Hepatocyte (in vitro differentiated cells): ENCODE results near the gene STK39. TPM values are rescaled to one million over a fixed set of nuclear protein-coding genes. Genes with fewer than 3 reads are reported as not detected.
A peak's percentile ranks its signal among the peaks of the same experiment; 100 is the strongest.

Source experiments
- DNase-seq: peaks from one replicate; pipeline ENCODE4 v3.0.0-alpha.2; 2016; ENCODE audit warnings: low spot score
- H2AFZ ChIP-seq: fragments of 200-600 bp; sonication (generic); 2 replicates; pipeline ENCODE4 v1.6.0; 2016; ENCODE audit warnings: antibody characterized with exemption, mild to moderate bottlenecking
- H3K27ac ChIP-seq: fragments of 200-600 bp; sonication (generic); 2 replicates; pipeline ENCODE4 v1.5.1; 2016; ENCODE audit warnings: mild to moderate bottlenecking
- H3K27me3 ChIP-seq: fragments of 200-600 bp; sonication (generic); 2 replicates; pipeline ENCODE4 v1.6.1; 2016
- H3K36me3 ChIP-seq: fragments of 200-600 bp; sonication (generic); replicated peaks from 2 replicates; pipeline ENCODE4 v1.5.1; 2016; ENCODE audit warnings: low read depth; ENCODE audit not compliant: insufficient read depth
- H3K4me1 ChIP-seq: fragments of 200-600 bp; sonication (generic); 2 replicates; pipeline ENCODE4 v1.5.1; 2016; ENCODE audit warnings: mild to moderate bottlenecking, moderate library complexity; ENCODE audit not compliant: insufficient read depth
- H3K4me2 ChIP-seq: fragments of 200-600 bp; sonication (generic); 2 replicates; pipeline ENCODE4 v1.6.0; 2016
- H3K4me3 ChIP-seq: fragments of 200-600 bp; sonication (generic); 2 replicates; pipeline ENCODE4 v1.5.1; 2016; ENCODE audit warnings: mild to moderate bottlenecking
- H3K79me2 ChIP-seq: fragments of 200-600 bp; sonication (generic); 2 replicates; pipeline ENCODE4 v1.6.0; 2017; ENCODE audit warnings: mild to moderate bottlenecking
- H3K9me2 ChIP-seq: fragments of 200-600 bp; sonication (generic); replicated peaks from 2 replicates; pipeline ENCODE4 v1.6.0; 2017; ENCODE audit warnings: mild to moderate bottlenecking; ENCODE audit not compliant: insufficient read depth
- H3K9me3 ChIP-seq: fragments of 200-600 bp; sonication (generic); 2 replicates; pipeline ENCODE4 v1.5.1; 2016; ENCODE audit warnings: low read depth, mild to moderate bottlenecking
- H4K20me1 ChIP-seq: fragments of 200-600 bp; sonication (generic); 2 replicates; pipeline ENCODE4 v1.6.0; 2016; ENCODE audit warnings: mild to moderate bottlenecking; ENCODE audit not compliant: insufficient read depth, poor library complexity, severe bottlenecking
- CTCF ChIP-seq: fragments of 200-600 bp; sonication (generic); IDR thresholded peaks from 2 replicates; pipeline ENCODE4 v1.5.1; 2016; ENCODE audit warnings: antibody characterized with exemption, mild to moderate bottlenecking; ENCODE audit not compliant: poor library complexity
- EZH2 ChIP-seq: fragments of 200-600 bp; sonication (generic); IDR thresholded peaks from 2 replicates; pipeline ENCODE4 v1.6.1; 2016; ENCODE audit warnings: antibody characterized with exemption, mild to moderate bottlenecking, borderline replicate concordance
- EZH2phosphoT487 ChIP-seq: fragments of 200-600 bp; sonication (generic); IDR thresholded peaks from one replicate; pipeline ENCODE4 v1.6.1; 2018; ENCODE audit warnings: antibody characterized with exemption, mild to moderate bottlenecking, low read depth, moderate library complexity; ENCODE audit not compliant: unreplicated experiment, severe bottlenecking
- WGBS: methylation state at CpG from one replicate; pipeline ENCODE4 v1.1.6; 2016; ENCODE audit warnings: low lambda C conversion rate; ENCODE audit errors: missing lambda C conversion rate; 5-methylcytosine and 5-hydroxymethylcytosine counted together
- polyA plus RNA-seq: library from polyadenylated mRNA; unstranded; fragments of >200 nt; fragmentation: Nextera tagmentation; extraction: Ambion mirVana; gene quantifications from 2 replicates; pipeline ENCODE4 v1.2.1, GENCODE V29; 2016
- total RNA-seq: library from RNA; depleted of rRNA; stranded (reverse); fragments of >200 nt; gene quantifications from 2 replicates; pipeline ENCODE4 v1.2.3, GENCODE V29; 2014

Gene STK39
- total and polyA plus RNA-seq, 2 experiments from 2014 or later, result 26.9 to 39.4 TPM

DNA sequence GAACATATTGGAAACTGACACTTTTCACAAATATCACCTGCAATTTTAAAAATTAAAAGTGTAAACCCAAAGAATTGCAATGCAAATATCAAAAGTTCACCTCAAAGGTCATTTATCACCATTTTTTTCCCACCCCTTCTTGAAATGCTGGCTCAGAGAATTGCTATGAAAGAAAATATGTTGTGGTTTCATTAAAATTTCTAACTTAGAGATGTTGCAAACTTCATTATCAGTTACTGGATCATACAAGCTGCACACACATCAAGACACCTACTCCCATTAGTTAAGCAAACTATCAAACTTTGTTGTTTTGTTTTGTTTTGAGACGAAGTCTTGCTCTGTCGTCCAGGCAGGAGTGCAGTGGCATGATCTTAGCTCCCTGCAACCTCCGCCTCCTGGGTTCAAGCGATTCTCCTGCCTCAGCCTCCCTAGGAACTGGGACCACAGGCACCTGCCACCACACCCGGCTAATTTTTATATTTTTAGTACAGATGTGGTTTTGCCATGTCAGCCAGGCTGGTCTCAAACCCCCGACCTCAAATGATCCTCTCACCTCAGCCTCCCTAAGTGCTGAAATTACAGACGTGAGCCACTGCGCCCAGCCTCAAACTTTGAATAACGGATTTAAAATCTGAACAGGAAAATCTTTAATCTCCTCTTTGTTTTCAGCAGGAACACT lies 37.0 kb downstream of the STK39 start:
- peaks cover 78% of the 10 kb centered on the region for H3K79me2 ChIP-seq
- 94% methylated on average over 9 of the region's 9 CpGs for WGBS
- H3K27me3 ChIP-seq, result no peaks in the 10 kb centered on the region
- H2AFZ ChIP-seq, result no peak overlapping the region
- H3K4me1 ChIP-seq, result peaks cover 15% of the 10 kb centered on the region
- no peak for DNase-seq
- peak overlapping the region; percentile 72 for H3K27ac ChIP-seq
- no peak overlapping the region for H3K4me3 ChIP-seq
- no peak for TF ChIP-seq CTCF
- no peak for TF ChIP-seq EZH2phosphoT487
- TF ChIP-seq EZH2, result no peak
- H4K20me1 ChIP-seq, result no peaks in the 10 kb centered on the region
- H3K4me2 ChIP-seq, result peak overlapping the region; percentile 35
- H3K9me2 ChIP-seq, result no peaks in the 10 kb centered on the region
- H3K9me3 ChIP-seq, result no peaks in the 10 kb centered on the region
- no peaks in the 10 kb centered on the region for H3K36me3 ChIP-seq

- WGBS, result 100% methylated on average over 2 of the region's 2 CpGs
- TF ChIP-seq CTCF, result no peak
- TF ChIP-seq EZH2phosphoT487, result no peak
- TF ChIP-seq EZH2, result no peak
Observed at GRCh38 chr2:168208652-168209051, 38.7 kb downstream of the STK39 start.

GRCh38 chr2:168207851-168208250 lies 39.5 kb downstream of the STK39 start:
- TF ChIP-seq EZH2, result no peak
- TF ChIP-seq EZH2phosphoT487, result no peak
- no peak for TF ChIP-seq CTCF
- Histone ChIP-seq H3K36me3 (no peaks in the 10 kb centered on the region), H4K20me1 (no peaks in the 10 kb centered on the region), H3K4me1 (peaks cover 13% of the 10 kb centered on the region), H3K9me3 (no peaks in the 10 kb centered on the region), H2AFZ (no peak overlapping the region), H3K79me2 (peaks cover 78% of the 10 kb centered on the region), H3K27me3 (no peaks in the 10 kb centered on the region), H3K4me3 (no peak overlapping the region), H3K4me2 (peak overlapping the region; percentile 42), H3K27ac (peak overlapping the region; percentile 70), H3K9me2 (no peaks in the 10 kb centered on the region)
- WGBS, result 84% methylated on average over 3 of the region's 3 CpGs
- DNase-seq, result no peak

More at GRCh38 chr2:168208652-168209051, 38.7 kb downstream of the STK39 start:
- Histone ChIP-seq H3K79me2 (peaks cover 77% of the 10 kb centered on the region), H3K4me1 (peaks cover 15% of the 10 kb centered on the region), H3K9me3 (no peaks in the 10 kb centered on the region), H4K20me1 (no peaks in the 10 kb centered on the region), H2AFZ (no peak overlapping the region), H3K4me3 (no peak overlapping the region), H3K27ac (peak overlapping the region; percentile 70), H3K27me3 (no peaks in the 10 kb centered on the region), H3K4me2 (no peak overlapping the region), H3K36me3 (no peaks in the 10 kb centered on the region), H3K9me2 (no peaks in the 10 kb centered on the region)
- no peak for DNase-seq
